Measurements from ENCODE around the gene RAD51C. TPM values are rescaled to one million over a fixed set of nuclear protein-coding genes. Genes with fewer than 3 reads are reported as not detected.

Gene RAD51C
- total and polyA plus RNA-seq, 9 of the 15 experiments (the other 6 are each of a cell fraction or from before 2014, with no cell fraction given), result 93.9 to 341 (median 135) TPM

DNA sequence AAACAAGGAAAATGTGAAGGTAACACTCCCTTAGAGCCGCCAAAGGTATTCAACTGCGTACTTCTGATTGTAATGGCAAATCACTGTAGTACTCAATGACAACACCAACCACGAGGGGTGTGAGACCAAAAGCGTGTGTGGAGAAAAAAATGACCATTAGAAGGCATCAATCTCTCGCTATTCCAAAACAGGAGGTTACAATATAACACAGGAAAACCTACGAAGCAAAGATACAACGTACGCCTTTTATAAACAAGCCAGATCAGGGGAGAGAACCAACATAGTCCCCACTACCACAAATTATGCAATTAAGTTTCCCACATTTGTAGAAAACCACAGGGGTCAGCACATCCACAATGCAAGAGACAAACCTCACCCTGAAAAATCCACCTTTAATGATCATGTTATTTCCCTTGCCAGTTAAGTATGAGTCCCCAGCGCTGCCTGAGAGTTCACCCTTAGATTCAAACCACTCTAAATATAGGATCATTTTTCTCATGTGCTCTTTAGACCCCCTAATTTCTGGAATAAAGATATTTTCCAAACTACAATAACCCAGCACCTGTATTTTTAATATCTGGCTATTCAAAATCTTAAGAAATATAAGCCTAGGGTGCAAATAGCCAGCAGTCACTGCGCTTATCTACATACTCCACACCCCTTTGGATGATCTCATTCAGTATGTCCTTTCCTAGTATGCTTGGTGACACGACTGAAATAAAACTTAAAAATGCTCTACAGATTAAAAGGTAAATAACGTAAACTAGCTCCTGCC is 13.0 kb upstream of the RAD51C start (continued):
- TF ChIP-seq SLC30A9 (CRISPR knock-in tag; IDR thresholded peaks at IDR 0.05) (peak; percentile 78; the same call in 1 of the 2 replicates), EGR1 (conservative IDR thresholded peaks at IDR 0.05) (peak; percentile 61), ZFP1 (CRISPR knock-in tag; IDR thresholded peaks at IDR 0.05) (peak; percentile 96), ZNF239 (CRISPR knock-in tag; IDR thresholded peaks at IDR 0.05) (peak; percentile 84), KAT8 (IDR thresholded peaks at IDR 0.05; ENCODE audit: low read depth) (no peak), TCFL5 (CRISPR knock-in tag; conservative IDR thresholded peaks at IDR 0.05) (peak; percentile 95), FIP1L1 (IDR thresholded peaks at IDR 0.05; ENCODE audit: low read depth, low read length, poor library complexity, severe bottlenecking) (peak; percentile 100), SMAD4 (CRISPR knock-in tag; conservative IDR thresholded peaks at IDR 0.05) (peak; percentile 67)
- TF ChIP-seq, protein P1, sequence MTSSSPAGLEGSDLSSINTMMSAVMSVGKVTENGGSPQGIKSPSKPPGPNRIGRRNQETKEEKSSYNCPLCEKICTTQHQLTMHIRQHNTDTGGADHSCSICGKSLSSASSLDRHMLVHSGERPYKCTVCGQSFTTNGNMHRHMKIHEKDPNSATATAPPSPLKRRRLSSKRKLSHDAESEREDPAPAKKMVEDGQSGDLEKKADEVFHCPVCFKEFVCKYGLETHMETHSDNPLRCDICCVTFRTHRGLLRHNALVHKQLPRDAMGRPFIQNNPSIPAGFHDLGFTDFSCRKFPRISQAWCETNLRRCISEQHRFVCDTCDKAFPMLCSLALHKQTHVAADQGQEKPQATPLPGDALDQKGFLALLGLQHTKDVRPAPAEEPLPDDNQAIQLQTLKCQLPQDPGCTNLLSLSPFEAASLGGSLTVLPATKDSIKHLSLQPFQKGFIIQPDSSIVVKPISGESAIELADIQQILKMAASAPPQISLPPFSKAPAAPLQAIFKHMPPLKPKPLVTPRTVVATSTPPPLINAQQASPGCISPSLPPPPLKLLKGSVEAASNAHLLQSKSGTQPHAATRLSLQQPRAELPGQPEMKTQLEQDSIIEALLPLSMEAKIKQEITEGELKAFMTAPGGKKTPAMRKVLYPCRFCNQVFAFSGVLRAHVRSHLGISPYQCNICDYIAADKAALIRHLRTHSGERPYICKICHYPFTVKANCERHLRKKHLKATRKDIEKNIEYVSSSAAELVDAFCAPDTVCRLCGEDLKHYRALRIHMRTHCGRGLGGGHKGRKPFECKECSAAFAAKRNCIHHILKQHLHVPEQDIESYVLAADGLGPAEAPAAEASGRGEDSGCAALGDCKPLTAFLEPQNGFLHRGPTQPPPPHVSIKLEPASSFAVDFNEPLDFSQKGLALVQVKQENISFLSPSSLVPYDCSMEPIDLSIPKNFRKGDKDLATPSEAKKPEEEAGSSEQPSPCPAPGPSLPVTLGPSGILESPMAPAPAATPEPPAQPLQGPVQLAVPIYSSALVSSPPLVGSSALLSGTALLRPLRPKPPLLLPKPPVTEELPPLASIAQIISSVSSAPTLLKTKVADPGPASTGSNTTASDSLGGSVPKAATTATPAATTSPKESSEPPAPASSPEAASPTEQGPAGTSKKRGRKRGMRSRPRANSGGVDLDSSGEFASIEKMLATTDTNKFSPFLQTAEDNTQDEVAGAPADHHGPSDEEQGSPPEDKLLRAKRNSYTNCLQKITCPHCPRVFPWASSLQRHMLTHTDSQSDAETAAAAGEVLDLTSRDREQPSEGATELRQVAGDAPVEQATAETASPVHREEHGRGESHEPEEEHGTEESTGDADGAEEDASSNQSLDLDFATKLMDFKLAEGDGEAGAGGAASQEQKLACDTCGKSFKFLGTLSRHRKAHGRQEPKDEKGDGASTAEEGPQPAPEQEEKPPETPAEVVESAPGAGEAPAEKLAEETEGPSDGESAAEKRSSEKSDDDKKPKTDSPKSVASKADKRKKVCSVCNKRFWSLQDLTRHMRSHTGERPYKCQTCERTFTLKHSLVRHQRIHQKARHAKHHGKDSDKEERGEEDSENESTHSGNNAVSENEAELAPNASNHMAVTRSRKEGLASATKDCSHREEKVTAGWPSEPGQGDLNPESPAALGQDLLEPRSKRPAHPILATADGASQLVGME (CRISPR knock-in tag; IDR thresholded peaks at IDR 0.05), result 0 out of 2 replicates have a peak, but pooled peaks have one; percentile 51
- TF ChIP-seq, protein P2, sequence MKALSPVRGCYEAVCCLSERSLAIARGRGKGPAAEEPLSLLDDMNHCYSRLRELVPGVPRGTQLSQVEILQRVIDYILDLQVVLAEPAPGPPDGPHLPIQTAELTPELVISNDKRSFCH (CRISPR knock-in tag; IDR thresholded peaks at IDR 0.05), result no peak
- TF ChIP-seq, protein P2 (tag; IDR thresholded peaks at IDR 0.05), result 0 out of 2 replicates have a peak, but pooled peaks have one; percentile 81
- TF ChIP-seq, protein P3, sequence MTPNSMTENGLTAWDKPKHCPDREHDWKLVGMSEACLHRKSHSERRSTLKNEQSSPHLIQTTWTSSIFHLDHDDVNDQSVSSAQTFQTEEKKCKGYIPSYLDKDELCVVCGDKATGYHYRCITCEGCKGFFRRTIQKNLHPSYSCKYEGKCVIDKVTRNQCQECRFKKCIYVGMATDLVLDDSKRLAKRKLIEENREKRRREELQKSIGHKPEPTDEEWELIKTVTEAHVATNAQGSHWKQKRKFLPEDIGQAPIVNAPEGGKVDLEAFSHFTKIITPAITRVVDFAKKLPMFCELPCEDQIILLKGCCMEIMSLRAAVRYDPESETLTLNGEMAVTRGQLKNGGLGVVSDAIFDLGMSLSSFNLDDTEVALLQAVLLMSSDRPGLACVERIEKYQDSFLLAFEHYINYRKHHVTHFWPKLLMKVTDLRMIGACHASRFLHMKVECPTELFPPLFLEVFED (CRISPR knock-in tag; conservative IDR thresholded peaks at IDR 0.05), result peak; percentile 100
- TF ChIP-seq, protein P4, sequence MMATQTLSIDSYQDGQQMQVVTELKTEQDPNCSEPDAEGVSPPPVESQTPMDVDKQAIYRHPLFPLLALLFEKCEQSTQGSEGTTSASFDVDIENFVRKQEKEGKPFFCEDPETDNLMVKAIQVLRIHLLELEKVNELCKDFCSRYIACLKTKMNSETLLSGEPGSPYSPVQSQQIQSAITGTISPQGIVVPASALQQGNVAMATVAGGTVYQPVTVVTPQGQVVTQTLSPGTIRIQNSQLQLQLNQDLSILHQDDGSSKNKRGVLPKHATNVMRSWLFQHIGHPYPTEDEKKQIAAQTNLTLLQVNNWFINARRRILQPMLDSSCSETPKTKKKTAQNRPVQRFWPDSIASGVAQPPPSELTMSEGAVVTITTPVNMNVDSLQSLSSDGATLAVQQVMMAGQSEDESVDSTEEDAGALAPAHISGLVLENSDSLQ (IDR thresholded peaks at IDR 0.05), result peak; percentile 82
- TF ChIP-seq, protein P5, sequence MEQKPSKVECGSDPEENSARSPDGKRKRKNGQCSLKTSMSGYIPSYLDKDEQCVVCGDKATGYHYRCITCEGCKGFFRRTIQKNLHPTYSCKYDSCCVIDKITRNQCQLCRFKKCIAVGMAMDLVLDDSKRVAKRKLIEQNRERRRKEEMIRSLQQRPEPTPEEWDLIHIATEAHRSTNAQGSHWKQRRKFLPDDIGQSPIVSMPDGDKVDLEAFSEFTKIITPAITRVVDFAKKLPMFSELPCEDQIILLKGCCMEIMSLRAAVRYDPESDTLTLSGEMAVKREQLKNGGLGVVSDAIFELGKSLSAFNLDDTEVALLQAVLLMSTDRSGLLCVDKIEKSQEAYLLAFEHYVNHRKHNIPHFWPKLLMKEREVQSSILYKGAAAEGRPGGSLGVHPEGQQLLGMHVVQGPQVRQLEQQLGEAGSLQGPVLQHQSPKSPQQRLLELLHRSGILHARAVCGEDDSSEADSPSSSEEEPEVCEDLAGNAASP (IDR thresholded peaks at IDR 0.05), result no peak
- TF ChIP-seq, protein P6, sequence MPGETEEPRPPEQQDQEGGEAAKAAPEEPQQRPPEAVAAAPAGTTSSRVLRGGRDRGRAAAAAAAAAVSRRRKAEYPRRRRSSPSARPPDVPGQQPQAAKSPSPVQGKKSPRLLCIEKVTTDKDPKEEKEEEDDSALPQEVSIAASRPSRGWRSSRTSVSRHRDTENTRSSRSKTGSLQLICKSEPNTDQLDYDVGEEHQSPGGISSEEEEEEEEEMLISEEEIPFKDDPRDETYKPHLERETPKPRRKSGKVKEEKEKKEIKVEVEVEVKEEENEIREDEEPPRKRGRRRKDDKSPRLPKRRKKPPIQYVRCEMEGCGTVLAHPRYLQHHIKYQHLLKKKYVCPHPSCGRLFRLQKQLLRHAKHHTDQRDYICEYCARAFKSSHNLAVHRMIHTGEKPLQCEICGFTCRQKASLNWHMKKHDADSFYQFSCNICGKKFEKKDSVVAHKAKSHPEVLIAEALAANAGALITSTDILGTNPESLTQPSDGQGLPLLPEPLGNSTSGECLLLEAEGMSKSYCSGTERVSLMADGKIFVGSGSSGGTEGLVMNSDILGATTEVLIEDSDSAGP (CRISPR knock-in tag; IDR thresholded peaks at IDR 0.05), result no peak

Measured in K562 (cell line).